ENCODE measurements around the gene MAGI1.

GRCh38 chr3:65907232-65908130 is 131.2 kb downstream of the MAGI1 start:
- TF ChIP-seq, protein P1, sequence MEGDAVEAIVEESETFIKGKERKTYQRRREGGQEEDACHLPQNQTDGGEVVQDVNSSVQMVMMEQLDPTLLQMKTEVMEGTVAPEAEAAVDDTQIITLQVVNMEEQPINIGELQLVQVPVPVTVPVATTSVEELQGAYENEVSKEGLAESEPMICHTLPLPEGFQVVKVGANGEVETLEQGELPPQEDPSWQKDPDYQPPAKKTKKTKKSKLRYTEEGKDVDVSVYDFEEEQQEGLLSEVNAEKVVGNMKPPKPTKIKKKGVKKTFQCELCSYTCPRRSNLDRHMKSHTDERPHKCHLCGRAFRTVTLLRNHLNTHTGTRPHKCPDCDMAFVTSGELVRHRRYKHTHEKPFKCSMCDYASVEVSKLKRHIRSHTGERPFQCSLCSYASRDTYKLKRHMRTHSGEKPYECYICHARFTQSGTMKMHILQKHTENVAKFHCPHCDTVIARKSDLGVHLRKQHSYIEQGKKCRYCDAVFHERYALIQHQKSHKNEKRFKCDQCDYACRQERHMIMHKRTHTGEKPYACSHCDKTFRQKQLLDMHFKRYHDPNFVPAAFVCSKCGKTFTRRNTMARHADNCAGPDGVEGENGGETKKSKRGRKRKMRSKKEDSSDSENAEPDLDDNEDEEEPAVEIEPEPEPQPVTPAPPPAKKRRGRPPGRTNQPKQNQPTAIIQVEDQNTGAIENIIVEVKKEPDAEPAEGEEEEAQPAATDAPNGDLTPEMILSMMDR (IDR thresholded peaks at IDR 0.05) = no peak
- no peak for TF ChIP-seq POLR2AphosphoS5 (IDR thresholded peaks at IDR 0.05; ENCODE audit: insufficient read depth in 1 of 2, low read depth in 1 of 2)

All from vagina (tissue), 2 donors.